ENCODE data around the gene TACC2.

DNA sequence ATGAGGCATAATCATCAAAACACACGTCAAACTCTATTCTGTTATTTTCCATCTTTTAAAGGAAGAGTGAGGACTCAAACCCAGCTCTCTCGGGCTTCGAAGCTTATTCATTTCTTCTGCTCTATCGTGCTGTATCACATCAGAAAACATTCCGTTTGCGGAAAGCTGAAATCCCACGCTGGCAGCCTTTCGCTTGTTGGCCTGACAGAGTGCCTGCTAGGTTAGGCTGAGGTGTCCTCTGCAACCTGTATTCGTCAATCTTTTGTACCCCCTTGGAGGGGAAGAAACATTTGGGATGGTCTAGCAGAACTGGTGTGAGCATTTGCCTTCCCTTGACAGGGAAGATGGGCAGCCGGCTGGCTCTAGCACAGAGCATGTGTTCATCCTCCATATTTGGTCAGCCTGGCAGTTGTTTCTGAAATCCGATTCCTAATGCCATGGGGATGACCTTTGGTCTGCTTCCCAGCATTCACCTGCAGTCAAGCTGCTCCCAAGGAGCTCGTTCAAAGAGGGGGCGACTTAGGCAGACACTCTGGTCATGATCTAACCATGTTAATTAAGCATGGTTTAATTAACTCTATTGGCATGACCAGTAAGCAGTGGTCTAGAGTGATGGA lies 55.2 kb downstream of the TACC2 start:
- TF ChIP-seq CTCF (IDR thresholded peaks at IDR 0.05; ENCODE audit: borderline replicate concordance, extremely low read depth, low read length, poor library complexity, severe bottlenecking) (no peak), EZH2 (IDR thresholded peaks at IDR 0.05; ENCODE audit: borderline replicate concordance, low read depth, low read length, severe bottlenecking) (no peak)

All from DND-41 (cell line).